Measurements from ENCODE around the gene TIMP2.

DNA sequence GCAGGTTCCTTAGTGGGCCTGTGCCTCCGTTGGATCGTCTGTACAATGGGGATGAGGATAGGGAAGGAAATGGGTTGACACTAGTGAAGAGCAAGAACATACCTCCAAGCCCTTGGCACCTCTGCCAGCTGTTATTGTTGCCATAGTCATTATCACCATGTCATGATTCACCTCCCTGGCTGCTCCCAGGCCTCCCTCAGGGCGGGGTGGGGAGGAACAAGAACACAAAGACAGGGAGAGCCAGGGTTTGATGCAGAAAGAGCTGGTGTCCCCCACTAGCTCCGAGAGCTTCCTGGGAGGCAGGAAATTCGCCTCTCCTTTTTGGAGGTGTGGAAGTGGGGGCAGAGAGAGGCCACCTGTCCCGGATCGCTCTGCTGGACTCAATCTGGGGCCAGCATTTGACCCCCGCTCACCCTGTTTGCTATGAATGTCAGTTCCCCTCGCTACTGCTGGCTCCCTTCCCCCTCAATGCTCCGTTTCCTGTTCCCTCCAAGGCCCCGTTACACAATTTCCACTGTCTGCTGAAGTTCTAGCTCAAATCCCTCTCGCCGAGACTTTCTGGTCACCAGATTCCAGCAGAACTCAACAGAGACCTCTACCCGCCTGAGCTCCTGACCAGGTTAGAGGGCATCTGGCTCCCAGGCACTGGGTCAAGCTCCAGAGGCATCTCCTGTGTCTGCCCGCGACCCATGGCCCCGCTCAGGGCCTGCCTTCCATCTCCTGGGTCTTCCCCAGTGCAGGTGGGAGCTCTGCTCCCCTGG, 9.1 kb downstream of the TIMP2 start:
- no peak for TF ChIP-seq POLR2A (IDR thresholded peaks at IDR 0.05)
- TF ChIP-seq, protein P1, sequence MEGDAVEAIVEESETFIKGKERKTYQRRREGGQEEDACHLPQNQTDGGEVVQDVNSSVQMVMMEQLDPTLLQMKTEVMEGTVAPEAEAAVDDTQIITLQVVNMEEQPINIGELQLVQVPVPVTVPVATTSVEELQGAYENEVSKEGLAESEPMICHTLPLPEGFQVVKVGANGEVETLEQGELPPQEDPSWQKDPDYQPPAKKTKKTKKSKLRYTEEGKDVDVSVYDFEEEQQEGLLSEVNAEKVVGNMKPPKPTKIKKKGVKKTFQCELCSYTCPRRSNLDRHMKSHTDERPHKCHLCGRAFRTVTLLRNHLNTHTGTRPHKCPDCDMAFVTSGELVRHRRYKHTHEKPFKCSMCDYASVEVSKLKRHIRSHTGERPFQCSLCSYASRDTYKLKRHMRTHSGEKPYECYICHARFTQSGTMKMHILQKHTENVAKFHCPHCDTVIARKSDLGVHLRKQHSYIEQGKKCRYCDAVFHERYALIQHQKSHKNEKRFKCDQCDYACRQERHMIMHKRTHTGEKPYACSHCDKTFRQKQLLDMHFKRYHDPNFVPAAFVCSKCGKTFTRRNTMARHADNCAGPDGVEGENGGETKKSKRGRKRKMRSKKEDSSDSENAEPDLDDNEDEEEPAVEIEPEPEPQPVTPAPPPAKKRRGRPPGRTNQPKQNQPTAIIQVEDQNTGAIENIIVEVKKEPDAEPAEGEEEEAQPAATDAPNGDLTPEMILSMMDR (IDR thresholded peaks at IDR 0.05 in 4 of 5, conservative IDR thresholded peaks at IDR 0.05 in 1 of 5) = no peak
